HL-60 (cell line): ENCODE data around the gene EFNA2.

Experiments used
- CTCF ChIP-seq: IDR thresholded peaks from one replicate; pipeline ENCODE4 v1.5.1; 2011; ENCODE audit warnings: low read length, control low read depth, inconsistent platforms; ENCODE audit not compliant: insufficient read depth
- POLR2AphosphoS5 ChIP-seq: IDR thresholded peaks from 2 replicates; pipeline ENCODE4 v1.6.1; 2012; ENCODE audit warnings: low read depth
- TF ChIP-seq, protein P1 (sequence below): IDR thresholded peaks from 2 replicates; pipeline ENCODE4 v1.6.1; 2012; ENCODE audit warnings: low read depth; ENCODE audit not compliant: insufficient replicate concordance

GRCh38 chr19:1236576-1236975, 49.1 kb upstream of the EFNA2 start:
- TF ChIP-seq CTCF (no peak), POLR2AphosphoS5 (no peak)
- TF ChIP-seq, protein P1, sequence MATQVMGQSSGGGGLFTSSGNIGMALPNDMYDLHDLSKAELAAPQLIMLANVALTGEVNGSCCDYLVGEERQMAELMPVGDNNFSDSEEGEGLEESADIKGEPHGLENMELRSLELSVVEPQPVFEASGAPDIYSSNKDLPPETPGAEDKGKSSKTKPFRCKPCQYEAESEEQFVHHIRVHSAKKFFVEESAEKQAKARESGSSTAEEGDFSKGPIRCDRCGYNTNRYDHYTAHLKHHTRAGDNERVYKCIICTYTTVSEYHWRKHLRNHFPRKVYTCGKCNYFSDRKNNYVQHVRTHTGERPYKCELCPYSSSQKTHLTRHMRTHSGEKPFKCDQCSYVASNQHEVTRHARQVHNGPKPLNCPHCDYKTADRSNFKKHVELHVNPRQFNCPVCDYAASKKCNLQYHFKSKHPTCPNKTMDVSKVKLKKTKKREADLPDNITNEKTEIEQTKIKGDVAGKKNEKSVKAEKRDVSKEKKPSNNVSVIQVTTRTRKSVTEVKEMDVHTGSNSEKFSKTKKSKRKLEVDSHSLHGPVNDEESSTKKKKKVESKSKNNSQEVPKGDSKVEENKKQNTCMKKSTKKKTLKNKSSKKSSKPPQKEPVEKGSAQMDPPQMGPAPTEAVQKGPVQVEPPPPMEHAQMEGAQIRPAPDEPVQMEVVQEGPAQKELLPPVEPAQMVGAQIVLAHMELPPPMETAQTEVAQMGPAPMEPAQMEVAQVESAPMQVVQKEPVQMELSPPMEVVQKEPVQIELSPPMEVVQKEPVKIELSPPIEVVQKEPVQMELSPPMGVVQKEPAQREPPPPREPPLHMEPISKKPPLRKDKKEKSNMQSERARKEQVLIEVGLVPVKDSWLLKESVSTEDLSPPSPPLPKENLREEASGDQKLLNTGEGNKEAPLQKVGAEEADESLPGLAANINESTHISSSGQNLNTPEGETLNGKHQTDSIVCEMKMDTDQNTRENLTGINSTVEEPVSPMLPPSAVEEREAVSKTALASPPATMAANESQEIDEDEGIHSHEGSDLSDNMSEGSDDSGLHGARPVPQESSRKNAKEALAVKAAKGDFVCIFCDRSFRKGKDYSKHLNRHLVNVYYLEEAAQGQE: no peak
